NCI-H2196 (cell line): Measurements from ENCODE around the gene GARS1.
"Not testable (repeated sequence)": the region's sequence is repeated elsewhere in the genome, so short reads cannot be mapped to it uniquely, and the experiment has no call there.

Experiments used
- DNase-seq: peaks from one replicate; lab custom pipeline; 2025; ENCODE audit not compliant: unreplicated experiment; lab: John Stamatoyannopoulos, UW

GARS1 gene

GRCh38 chr7:30618961-30619360, 24.3 kb downstream of the GARS1 start:
- no peak for DNase-seq

GRCh38 chr7:30625283-30625682, 30.6 kb downstream of the GARS1 start:
- DNase-seq, result no peak

GRCh38 chr7:30627026-30627425, 32.3 kb downstream of the GARS1 start:
- no peak for DNase-seq

- DNase-seq, result no peak
Observed at GRCh38 chr7:30630986-30631385, 36.3 kb downstream of the GARS1 start.

- DNase-seq, result no peak
Observed at GRCh38 chr7:30633223-30633622, 38.5 kb downstream of the GARS1 start.

- DNase-seq, result no peak
Observed at GRCh38 chr7:30634193-30634626, 39.5 kb downstream of the GARS1 start.

- no peak for DNase-seq
Observed at GRCh38 chr7:30634634-30635201, 40.0 kb downstream of the GARS1 start.

- no peak for DNase-seq
Observed at GRCh38 chr7:30635798-30636197, 41.1 kb downstream of the GARS1 start.

GRCh38 chr7:30642322-30642721, 47.6 kb downstream of the GARS1 start:
- DNase-seq, result not testable (repeated sequence)

GRCh38 chr7:30642789-30643188, 48.1 kb downstream of the GARS1 start:
- no peak for DNase-seq

- DNase-seq, result no peak
Observed at GRCh38 chr7:30644286-30644955, 49.7 kb downstream of the GARS1 start.

GRCh38 chr7:30645661-30646060, 51.0 kb downstream of the GARS1 start:
- no peak for DNase-seq

GRCh38 chr7:30646154-30646553, 51.5 kb downstream of the GARS1 start:
- DNase-seq, result no peak

GRCh38 chr7:30647589-30648364, 53.1 kb downstream of the GARS1 start:
- DNase-seq, result no peak

GRCh38 chr7:30648744-30649540, 54.3 kb downstream of the GARS1 start:
- no peak for DNase-seq

GRCh38 chr7:30649717-30650420, 55.2 kb downstream of the GARS1 start:
- no peak for DNase-seq

GRCh38 chr7:30650421-30650808, 55.7 kb downstream of the GARS1 start:
- no peak for DNase-seq

GRCh38 chr7:30652132-30652531, 57.5 kb downstream of the GARS1 start:
- DNase-seq, result no peak

GRCh38 chr7:30652698-30653641, 58.3 kb downstream of the GARS1 start:
- no peak for DNase-seq
